IMR-90 (cell line): Measurements from ENCODE around the gene ITGB1.

ENCODE experiments used
- CEBPB ChIP-seq: IDR thresholded peaks from 2 replicates; pipeline ENCODE4 v1.6.1; 2012; ENCODE audit warnings: low read depth, low read length, improper control_type of control experiment
- CHD1 ChIP-seq: IDR thresholded peaks from 2 replicates; pipeline ENCODE4 v1.6.1; 2012; ENCODE audit warnings: low read depth, low read length, improper control_type of control experiment
- CTCF ChIP-seq: conservative IDR thresholded peaks from 2 replicates; pipeline ENCODE4 v1.5.1; 2012; ENCODE audit warnings: mild to moderate bottlenecking, low read depth, low read length, improper control_type of control experiment
- FOS ChIP-seq: fragments of 150-350 bp; IDR thresholded peaks from 2 replicates; pipeline ENCODE4 v1.6.1; 2016; ENCODE audit warnings: low read depth, low read length
- MAFK ChIP-seq: IDR thresholded peaks from 2 replicates; pipeline ENCODE4 v1.6.1; 2012; ENCODE audit warnings: low read depth, low read length, improper control_type of control experiment
- MAZ ChIP-seq: IDR thresholded peaks from 2 replicates; pipeline ENCODE4 v1.6.1; 2012; ENCODE audit warnings: low read depth, mild to moderate bottlenecking, low read length, improper control_type of control experiment, moderate library complexity, borderline replicate concordance
- NFE2L2 ChIP-seq: fragments of 150-350 bp; IDR thresholded peaks from 2 replicates; pipeline ENCODE4 v1.6.1; 2016; ENCODE audit warnings: low read depth, mild to moderate bottlenecking, low read length
- POLR2A ChIP-seq: IDR thresholded peaks from 2 replicates; pipeline ENCODE4 v1.6.1; 2012; ENCODE audit warnings: mild to moderate bottlenecking, low read depth, low read length
- RAD21 ChIP-seq: IDR thresholded peaks from 2 replicates; pipeline ENCODE4 v1.6.1; 2012; ENCODE audit warnings: low read length, improper control_type of control experiment
- RCOR1 ChIP-seq: IDR thresholded peaks from 2 replicates; pipeline ENCODE4 v1.6.1; 2012; ENCODE audit warnings: mild to moderate bottlenecking, low read length, improper control_type of control experiment; ENCODE audit not compliant: insufficient replicate concordance
- RFX5 ChIP-seq: IDR thresholded peaks from 2 replicates; pipeline ENCODE4 v1.8.0; 2012; ENCODE audit warnings: low read depth, mild to moderate bottlenecking, low read length, moderate library complexity
- SMC3 ChIP-seq: fragments of 150-350 bp; IDR thresholded peaks from 2 replicates; pipeline ENCODE4 v1.6.1; 2016; ENCODE audit warnings: low read depth, mild to moderate bottlenecking, antibody characterized with exemption, low read length, moderate library complexity

DNA sequence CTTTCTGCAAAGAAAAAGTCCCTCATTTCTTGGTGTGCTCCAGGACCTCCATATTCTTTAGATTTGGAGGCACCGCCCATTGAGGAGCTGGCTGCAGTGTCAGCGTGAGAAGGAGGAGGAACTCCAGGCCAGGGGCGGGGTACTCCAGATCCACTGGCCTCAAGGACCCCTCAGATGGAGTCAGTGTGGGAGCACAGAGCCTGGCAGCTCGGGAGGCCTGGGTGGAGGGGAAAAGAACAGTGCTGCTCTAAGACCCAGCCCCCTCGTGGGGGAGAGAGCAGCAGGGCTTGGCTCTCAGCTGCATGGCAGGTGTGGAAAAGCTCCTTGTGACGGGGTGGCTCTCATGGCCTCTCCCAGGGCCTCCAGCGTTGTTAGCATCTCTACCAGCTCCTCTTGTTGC lies 70.5 kb downstream of the ITGB1 start:
- TF ChIP-seq CTCF (no peak), SMC3 (no peak), POLR2A (no peak), FOS (no peak), RFX5 (no peak), MAZ (no peak), RCOR1 (no peak), MAFK (no peak), RAD21 (no peak), CEBPB (no peak), NFE2L2 (no peak), CHD1 (no peak)
